IMR-90 (cell line): ENCODE measurements around the gene SRPX2. TPM values are rescaled to one million over a fixed set of nuclear protein-coding genes. Genes with fewer than 3 reads are reported as not detected.

Source experiments
- ATAC-seq: fragments of 200-7000 bp; cut with Tn5 transposase; 2 replicates; pipeline ENCODE4 v1.9.1; 2020; ENCODE audit warnings: low read depth, mild to moderate bottlenecking, moderate library complexity
- BruUV-seq: library from RNA; stranded (reverse); fragments of 400-500 nt; replicated peaks from 2 replicates; lab custom pipeline; 2021; lab: Mats Ljungman, UMichigan
- CTCF ChIA-PET: fragments of 300-600 bp; formaldehyde crosslinking; extraction: SDS; loops from one replicate; lab custom pipeline; 2021; ENCODE audit warnings: antibody characterized with exemption; lab: Yijun Ruan, JAX
- POLR2A ChIA-PET: fragments of 300-600 bp; sonication (Branson Sonifier 250); formaldehyde crosslinking; loops from one replicate; lab custom pipeline; 2022; ENCODE audit warnings: antibody characterized with exemption; ENCODE audit not compliant: unreplicated experiment; lab: Charles Lee
- DNase-seq: peaks from one replicate; pipeline ENCODE4 v3.0.0; 2013
- H2AFZ ChIP-seq: replicated peaks from 2 replicates; pipeline ENCODE3; 2013; ENCODE audit warnings: low read length, mild to moderate bottlenecking; ENCODE audit not compliant: poor library complexity
- H2AK5ac ChIP-seq: 2 replicates; pipeline ENCODE4 v1.6.1; 2013; ENCODE audit warnings: low read depth, low read length, inconsistent platforms
- H2AK9ac ChIP-seq: replicated peaks from 2 replicates; pipeline ENCODE3; 2013; ENCODE audit warnings: mild to moderate bottlenecking, low read depth, low read length, moderate library complexity; ENCODE audit not compliant: poor library complexity
- H2BK120ac ChIP-seq: 2 replicates; pipeline ENCODE4 v1.6.1; 2013; ENCODE audit warnings: low read depth, low read length, inconsistent platforms
- H2BK15ac ChIP-seq: 3 replicates; pipeline ENCODE4 v1.6.1; 2013; ENCODE audit warnings: low read depth, low read length, inconsistent platforms
- H2BK20ac ChIP-seq: 2 replicates; pipeline ENCODE4 v1.6.1; 2013; ENCODE audit warnings: low read depth, mild to moderate bottlenecking, inconsistent platforms, low read length, moderate library complexity
- H2BK5ac ChIP-seq: 2 replicates; pipeline ENCODE4 v1.6.1; 2013; ENCODE audit warnings: mild to moderate bottlenecking, low read depth, low read length, inconsistent platforms; ENCODE audit not compliant: poor library complexity, severe bottlenecking
- H3K14ac ChIP-seq: replicated peaks from 2 replicates; pipeline ENCODE4 v1.6.1; 2013; ENCODE audit warnings: low read depth, low read length, inconsistent platforms
- H3K18ac ChIP-seq: 2 replicates; pipeline ENCODE4 v1.6.1; 2013; ENCODE audit warnings: low read depth, low read length, control low read depth
- H3K23ac ChIP-seq: 2 replicates; pipeline ENCODE4 v1.6.1; 2013; ENCODE audit warnings: low read depth, low read length, inconsistent platforms
- H3K27ac ChIP-seq: 2 replicates; pipeline ENCODE4 v1.5.1; 2013; ENCODE audit warnings: mild to moderate bottlenecking, control low read depth, low read length; ENCODE audit not compliant: insufficient read depth
- H3K27me3 ChIP-seq: 2 replicates; pipeline ENCODE4 v1.6.1; 2013; ENCODE audit warnings: low read length; ENCODE audit not compliant: control insufficient read depth, insufficient read depth
- H3K36me3 ChIP-seq: 2 replicates; pipeline ENCODE4 v1.6.1; 2013; ENCODE audit warnings: low read length, mixed read lengths; ENCODE audit not compliant: control insufficient read depth, insufficient read depth
- H3K4ac ChIP-seq: 2 replicates; pipeline ENCODE4 v1.6.1; 2013; ENCODE audit warnings: low read depth, low read length, inconsistent platforms
- H3K4me1 ChIP-seq: 2 replicates; pipeline ENCODE4 v1.6.1; 2013; ENCODE audit warnings: low read length, mixed read lengths; ENCODE audit not compliant: control insufficient read depth, insufficient read depth
- H3K4me2 ChIP-seq: 2 replicates; pipeline ENCODE4 v1.6.1; 2013; ENCODE audit warnings: low read depth, mild to moderate bottlenecking, control low read depth, low read length, moderate library complexity
- H3K4me3 ChIP-seq: 2 replicates; pipeline ENCODE4 v1.5.1; 2013; ENCODE audit warnings: low read depth, mild to moderate bottlenecking, control low read depth, low read length, moderate library complexity; ENCODE audit not compliant: insufficient read depth
- H3K56ac ChIP-seq: 2 replicates; pipeline ENCODE4 v1.6.1; 2013; ENCODE audit warnings: low read length, inconsistent platforms; ENCODE audit not compliant: insufficient read depth; ENCODE audit errors: extremely low read depth
- H3K79me1 ChIP-seq, 2 experiments: 2 replicates each; pipeline ENCODE4 v1.6.1; 2013; ENCODE audit warnings: low read length in 2 of 2, inconsistent platforms in 1 of 2, low read depth in 1 of 2
- H3K9ac ChIP-seq: 2 replicates; pipeline ENCODE4 v1.6.1; 2013; ENCODE audit warnings: low read depth, low read length, control low read depth
- H3K9me1 ChIP-seq: 2 replicates; pipeline ENCODE4 v1.6.1; 2013; ENCODE audit warnings: low read length, inconsistent platforms; ENCODE audit not compliant: insufficient read depth
- H3K9me3 ChIP-seq: 2 replicates; pipeline ENCODE4 v1.6.1; 2013; ENCODE audit warnings: low read length; ENCODE audit not compliant: control insufficient read depth, insufficient read depth
- H4K20me1 ChIP-seq: 2 replicates; pipeline ENCODE4 v1.6.1; 2013; ENCODE audit warnings: low read length, inconsistent platforms; ENCODE audit not compliant: insufficient read depth
- H4K5ac ChIP-seq: 2 replicates; pipeline ENCODE4 v1.6.1; 2013; ENCODE audit warnings: mild to moderate bottlenecking, low read depth, low read length, control low read depth
- H4K8ac ChIP-seq, 2 experiments: 2 replicates each; pipeline ENCODE4 v1.6.1; 2013; ENCODE audit warnings: low read depth in 2 of 2, low read length in 2 of 2, control low read depth in 1 of 2, inconsistent platforms in 1 of 2
- H4K91ac ChIP-seq: 2 replicates; pipeline ENCODE4 v1.6.1; 2013; ENCODE audit warnings: low read depth, low read length, inconsistent platforms; ENCODE audit not compliant: insufficient read depth
- CEBPB ChIP-seq: IDR thresholded peaks from 2 replicates; pipeline ENCODE4 v1.6.1; 2012; ENCODE audit warnings: low read depth, low read length, improper control_type of control experiment
- FOS ChIP-seq: fragments of 150-350 bp; IDR thresholded peaks from 2 replicates; pipeline ENCODE4 v1.6.1; 2016; ENCODE audit warnings: low read depth, low read length
- MAFK ChIP-seq: IDR thresholded peaks from 2 replicates; pipeline ENCODE4 v1.6.1; 2012; ENCODE audit warnings: low read depth, low read length, improper control_type of control experiment
- NFE2L2 ChIP-seq: fragments of 150-350 bp; IDR thresholded peaks from 2 replicates; pipeline ENCODE4 v1.6.1; 2016; ENCODE audit warnings: low read depth, mild to moderate bottlenecking, low read length
- RAD21 ChIP-seq: IDR thresholded peaks from 2 replicates; pipeline ENCODE4 v1.6.1; 2012; ENCODE audit warnings: low read length, improper control_type of control experiment
- RCOR1 ChIP-seq: IDR thresholded peaks from 2 replicates; pipeline ENCODE4 v1.6.1; 2012; ENCODE audit warnings: mild to moderate bottlenecking, low read length, improper control_type of control experiment; ENCODE audit not compliant: insufficient replicate concordance
- RFX5 ChIP-seq: IDR thresholded peaks from 2 replicates; pipeline ENCODE4 v1.8.0; 2012; ENCODE audit warnings: low read depth, mild to moderate bottlenecking, low read length, moderate library complexity
- WGBS, 2 experiments: methylation state at CpG; one replicate each; pipeline versions ENCODE4 v1.1.5 to v1.1.7; 2013; ENCODE audit warnings: missing lambda C conversion rate in 2 of 2; ENCODE audit not compliant: insufficient read length in 1 of 2; ENCODE audit errors: extremely low coverage in 2 of 2; 5-methylcytosine and 5-hydroxymethylcytosine counted together
- dilution Hi-C: fragments of 300-500 bp; cut with HindIII; formaldehyde crosslinking; loops from one replicate; pipeline ENCODE4 v1.14.3; 2018; ENCODE audit warnings: low sequenced_read_pairs; ENCODE audit not compliant: unreplicated experiment
- in situ Hi-C: fragments of 300-500 bp; cut with MboI; formaldehyde crosslinking; loops from 3 replicates; pipeline ENCODE4 v1.14.3; 2019; ENCODE audit warnings: low sequenced_read_pairs, inconsistent platforms, mixed read lengths
- intact Hi-C: fragments of 100-400 bp; cut with micrococcal nuclease; formaldehyde crosslinking; loops from 2 replicates; pipeline ENCODE4 v1.10.0; 2022
- polyA plus RNA-seq, 3 experiments: library from polyadenylated mRNA; depleted of rRNA; stranded (reverse); fragments of >200 nt; gene quantifications; 2 replicates each; pipeline ENCODE4 v1.2.3, GENCODE V29; 2012; ENCODE audit warnings: low replicate concordance in 1 of 3
- total RNA-seq: library from RNA; depleted of rRNA; stranded (reverse); fragments of >200 nt; gene quantifications from 2 replicates; pipeline ENCODE4 v1.2.3, GENCODE V29; 2012
- TF ChIP-seq, protein P1 (sequence below): fragments of 150-350 bp; IDR thresholded peaks from 2 replicates; pipeline ENCODE4 v1.6.1; 2016; ENCODE audit warnings: low read depth, mild to moderate bottlenecking, low read length, moderate library complexity, borderline replicate concordance

SRPX2 gene
- total and polyA plus RNA-seq, 2 of the 4 experiments (the other 2 are of a cell fraction), result 20.6 to 43.1 TPM

DNA sequence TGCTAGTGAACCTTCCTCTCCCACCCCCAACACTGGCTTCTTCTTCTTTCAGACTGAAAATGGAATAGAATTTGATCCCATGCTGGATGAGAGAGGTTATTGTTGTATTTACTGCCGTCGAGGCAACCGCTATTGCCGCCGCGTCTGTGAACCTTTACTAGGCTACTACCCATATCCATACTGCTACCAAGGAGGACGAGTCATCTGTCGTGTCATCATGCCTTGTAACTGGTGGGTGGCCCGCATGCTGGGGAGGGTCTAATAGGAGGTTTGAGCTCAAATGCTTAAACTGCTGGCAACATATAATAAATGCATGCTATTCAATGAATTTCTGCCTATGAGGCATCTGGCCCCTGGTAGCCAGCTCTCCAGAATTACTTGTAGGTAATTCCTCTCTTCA lies 44.5 kb upstream of the SRPX2 start:
- dilution Hi-C loops, result no loop called here
- Histone ChIP-seq H3K56ac (no peak overlapping the region), H2AK9ac (no peak overlapping the region), H2BK120ac (no peak overlapping the region), H2BK20ac (no peak overlapping the region), H3K4me3 (no peak overlapping the region), H4K5ac (no peak overlapping the region), H3K9me1 (no peaks in the 10 kb centered on the region), H3K79me1 (no peaks in the 10 kb centered on the region), H2AK5ac (no peak overlapping the region), H3K4me1 (no peaks in the 10 kb centered on the region), H3K27ac (no peak overlapping the region), H3K27me3 (peaks cover 7% of the 10 kb centered on the region), H4K8ac (no peak overlapping the region), H3K23ac (no peak overlapping the region), H2BK15ac (no peak overlapping the region), H3K4me2 (no peak overlapping the region), H2AFZ (no peak overlapping the region), H3K18ac (no peak overlapping the region), H2BK5ac (no peak overlapping the region), H3K9ac (no peak overlapping the region), H3K4ac (no peak overlapping the region), H3K14ac (no peak overlapping the region), H4K91ac (no peak overlapping the region), H4K20me1 (no peaks in the 10 kb centered on the region), H3K36me3 (no peaks in the 10 kb centered on the region), H3K9me3 (no peaks in the 10 kb centered on the region)
- ChIA-PET CTCF (interaction anchor here (0.6 kb wide), 1 partner anchor 296 kb away, joined by 7 read pairs; no protein-coding TSS in a partner anchor), POLR2A (no interaction called here)
- in situ Hi-C loops, result no loop called here
- intact Hi-C loops, result no loop called here
- no CpG with 5 or more reads among the region's 9 CpGs for WGBS, 2 experiments
- DNase-seq, result no peak
- no peak for TF ChIP-seq FOS
- TF ChIP-seq RCOR1, result no peak
- no peak for TF ChIP-seq CEBPB
- TF ChIP-seq, protein P1, sequence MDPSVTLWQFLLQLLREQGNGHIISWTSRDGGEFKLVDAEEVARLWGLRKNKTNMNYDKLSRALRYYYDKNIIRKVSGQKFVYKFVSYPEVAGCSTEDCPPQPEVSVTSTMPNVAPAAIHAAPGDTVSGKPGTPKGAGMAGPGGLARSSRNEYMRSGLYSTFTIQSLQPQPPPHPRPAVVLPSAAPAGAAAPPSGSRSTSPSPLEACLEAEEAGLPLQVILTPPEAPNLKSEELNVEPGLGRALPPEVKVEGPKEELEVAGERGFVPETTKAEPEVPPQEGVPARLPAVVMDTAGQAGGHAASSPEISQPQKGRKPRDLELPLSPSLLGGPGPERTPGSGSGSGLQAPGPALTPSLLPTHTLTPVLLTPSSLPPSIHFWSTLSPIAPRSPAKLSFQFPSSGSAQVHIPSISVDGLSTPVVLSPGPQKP, result no peak
- TF ChIP-seq NFE2L2, result no peak
- TF ChIP-seq RFX5, result no peak
- no peak for TF ChIP-seq MAFK
- no peak for TF ChIP-seq RAD21
- no TSS peak for BruUV-seq
- ATAC-seq, result no peak
